HEK293 (cell line): ENCODE measurements around the gene CCNL1.
"Not testable (repeated sequence)": the region's sequence is repeated elsewhere in the genome, so short reads cannot be mapped to it uniquely, and the experiment has no call there.

Experiments used
- CTCF ChIA-PET: fragments of 350-600 bp; formaldehyde crosslinking; extraction: SDS; loops from one replicate; lab custom pipeline; 2021; ENCODE audit warnings: antibody characterized with exemption; lab: Yijun Ruan, JAX
- POLR2A ChIA-PET: fragments of 300-600 bp; formaldehyde crosslinking; extraction: SDS; loops from one replicate; lab custom pipeline; 2020; ENCODE audit warnings: antibody characterized with exemption, inconsistent platforms; lab: Yijun Ruan, JAX
- H3K27ac ChIP-seq: fragments of 200-500 bp; sonication (Bioruptor generic); 2 replicates; pipeline ENCODE4 v1.5.1; 2014; ENCODE audit warnings: low read depth, low read length, control low read depth, inconsistent platforms; ENCODE audit errors: extremely low read depth
- H3K36me3 ChIP-seq, 2 experiments: fragments of 200-500 bp in 1 of 2; sonication (Bioruptor generic) in 1 of 2; 1 replicate in 1 of 2; 2 replicates in 1 of 2; pipeline ENCODE4 v1.5.1; 2014 to 2017; ENCODE audit warnings: inconsistent platforms in 2 of 2, low read length in 2 of 2; ENCODE audit not compliant: control insufficient read depth in 2 of 2, insufficient read depth in 1 of 2
- H3K4me1 ChIP-seq: fragments of 200-500 bp; sonication (Bioruptor generic); 2 replicates; pipeline ENCODE4 v1.5.1; 2014; ENCODE audit warnings: mild to moderate bottlenecking, low read length, inconsistent platforms; ENCODE audit not compliant: control insufficient read depth, insufficient read depth
- H3K4me3 ChIP-seq: 2 replicates; pipeline ENCODE4 v1.5.1; 2011; ENCODE audit warnings: low read depth, mild to moderate bottlenecking, control low read depth, low read length, moderate library complexity
- H3K9me3 ChIP-seq: fragments of 200-500 bp; sonication (Bioruptor generic); 2 replicates; pipeline ENCODE4 v1.5.1; 2014; ENCODE audit warnings: low read depth, low read length, inconsistent platforms; ENCODE audit not compliant: control insufficient read depth, insufficient read depth
- KLF1 ChIP-seq: fragments of 450-650 bp; formaldehyde crosslinking; IDR thresholded peaks from 2 replicates; pipeline ENCODE4 v1.5.1; 2016; ENCODE audit warnings: missing biosample characterization, missing genetic modification characterization
- KLF16 ChIP-seq: fragments of 450-650 bp; formaldehyde crosslinking; IDR thresholded peaks from 2 replicates; pipeline ENCODE4 v1.5.1; 2017; ENCODE audit warnings: missing biosample characterization, missing genetic modification characterization
- REPIN1 ChIP-seq: fragments of 450-650 bp; formaldehyde crosslinking; IDR thresholded peaks from 2 replicates; pipeline ENCODE4 v1.5.1; 2017; ENCODE audit warnings: missing biosample characterization, missing genetic modification characterization, low read depth
- TCF7L2 ChIP-seq: IDR thresholded peaks from 2 replicates; pipeline ENCODE4 v1.6.1; 2011; ENCODE audit warnings: low read depth, mild to moderate bottlenecking, inconsistent platforms, low read length, moderate library complexity, borderline replicate concordance
- YY2 ChIP-seq: fragments of 450-650 bp; formaldehyde crosslinking; IDR thresholded peaks from 2 replicates; pipeline ENCODE4 v1.5.1; 2016; ENCODE audit warnings: missing biosample characterization, missing genetic modification characterization
- ZBTB21 ChIP-seq: fragments of 450-650 bp; formaldehyde crosslinking; IDR thresholded peaks from 2 replicates; pipeline ENCODE4 v1.5.1; 2017; ENCODE audit warnings: missing biosample characterization, missing genetic modification characterization
- ZNF146 ChIP-seq: fragments of 450-650 bp; formaldehyde crosslinking; IDR thresholded peaks from 2 replicates; pipeline ENCODE4 v1.5.1; 2016; ENCODE audit warnings: missing biosample characterization, missing genetic modification characterization
- ZNF211 ChIP-seq: fragments of 450-650 bp; formaldehyde crosslinking; IDR thresholded peaks from 2 replicates; pipeline ENCODE4 v1.5.1; 2016; ENCODE audit warnings: low read depth, missing biosample characterization, missing genetic modification characterization
- ZNF404 ChIP-seq: fragments of 450-650 bp; formaldehyde crosslinking; IDR thresholded peaks from 2 replicates; pipeline ENCODE4 v1.5.1; 2017; ENCODE audit warnings: missing biosample characterization, missing genetic modification characterization
- ZNF529 ChIP-seq: fragments of 450-650 bp; formaldehyde crosslinking; IDR thresholded peaks from 2 replicates; pipeline ENCODE4 v1.5.1; 2017; ENCODE audit warnings: missing genetic modification characterization, missing biosample characterization; ENCODE audit not compliant: insufficient replicate concordance
- ZNF560 ChIP-seq: fragments of 450-650 bp; formaldehyde crosslinking; IDR thresholded peaks from 2 replicates; pipeline ENCODE4 v1.5.1; 2017; ENCODE audit warnings: missing biosample characterization, missing genetic modification characterization, borderline replicate concordance
- ZNF596 ChIP-seq: fragments of 450-650 bp; IDR thresholded peaks from 2 replicates; pipeline ENCODE4 v1.5.0; 2018; ENCODE audit warnings: missing biosample characterization, mild to moderate bottlenecking, missing genetic modification characterization, moderate library complexity
- ZNF623 ChIP-seq: fragments of 450-650 bp; formaldehyde crosslinking; IDR thresholded peaks from 2 replicates; pipeline ENCODE4 v1.5.1; 2016; ENCODE audit warnings: missing biosample characterization, missing genetic modification characterization
- ZNF677 ChIP-seq: fragments of 450-650 bp; IDR thresholded peaks from 2 replicates; pipeline ENCODE4 v1.5.0; 2018; ENCODE audit warnings: missing biosample characterization, mild to moderate bottlenecking, missing genetic modification characterization, moderate library complexity
- ZNF768 ChIP-seq: fragments of 450-650 bp; formaldehyde crosslinking; IDR thresholded peaks from 2 replicates; pipeline ENCODE4 v1.5.1; 2018; ENCODE audit warnings: missing biosample characterization, mild to moderate bottlenecking, missing genetic modification characterization
- ZSCAN23 ChIP-seq: fragments of 450-650 bp; formaldehyde crosslinking; IDR thresholded peaks from 2 replicates; pipeline ENCODE4 v1.5.1; 2016; ENCODE audit warnings: missing biosample characterization, missing genetic modification characterization
- TF ChIP-seq, protein P1 (sequence below): fragments of 450-650 bp; formaldehyde crosslinking; IDR thresholded peaks from 2 replicates; pipeline ENCODE4 v1.5.1; 2016; ENCODE audit warnings: missing biosample characterization, missing genetic modification characterization
- TF ChIP-seq, protein P2 (sequence below): IDR thresholded peaks from 2 replicates; pipeline ENCODE4 v1.6.1; 2011; ENCODE audit warnings: mild to moderate bottlenecking, low read depth, low read length, borderline replicate concordance
- TF ChIP-seq, protein P3 (sequence below): fragments of 450-650 bp; formaldehyde crosslinking; IDR thresholded peaks from 2 replicates; pipeline ENCODE4 v1.5.1; 2016; ENCODE audit warnings: missing biosample characterization, missing genetic modification characterization, borderline replicate concordance
- TF ChIP-seq, protein P4 (sequence below): fragments of 450-650 bp; formaldehyde crosslinking; IDR thresholded peaks from 2 replicates; pipeline ENCODE4 v1.5.1; 2017; ENCODE audit warnings: missing biosample characterization, missing genetic modification characterization

CCNL1 gene

DNA sequence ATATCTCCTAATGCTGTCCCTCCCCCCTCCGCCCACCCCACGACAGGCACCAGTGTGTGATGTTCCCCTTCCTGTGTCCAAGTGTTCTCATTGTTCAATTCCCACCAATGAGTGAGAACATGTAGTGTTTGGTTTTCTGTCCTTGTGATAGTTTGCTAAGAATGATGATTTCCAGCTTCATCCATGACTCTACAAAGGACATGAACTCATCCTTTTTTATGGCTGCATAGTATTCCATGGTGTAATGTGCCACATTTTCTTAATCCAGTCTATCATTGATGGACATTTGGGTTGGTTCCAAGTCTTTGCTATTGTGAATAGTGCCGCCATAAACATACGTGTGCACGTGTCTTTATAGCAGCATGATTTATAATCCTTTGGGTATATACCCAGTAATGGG, 31.2 kb upstream of the CCNL1 start:
- H3K4me1 ChIP-seq, POLR2A ChIA-PET, H3K9me3 ChIP-seq, H3K36me3 ChIP-seq, CTCF ChIA-PET, H3K4me3 ChIP-seq, H3K27ac ChIP-seq: not testable (repeated sequence)
- TF ChIP-seq ZNF146 (tag by site-specific recombination), result peak; percentile 61; the same call in 1 of the 2 replicates

DNA sequence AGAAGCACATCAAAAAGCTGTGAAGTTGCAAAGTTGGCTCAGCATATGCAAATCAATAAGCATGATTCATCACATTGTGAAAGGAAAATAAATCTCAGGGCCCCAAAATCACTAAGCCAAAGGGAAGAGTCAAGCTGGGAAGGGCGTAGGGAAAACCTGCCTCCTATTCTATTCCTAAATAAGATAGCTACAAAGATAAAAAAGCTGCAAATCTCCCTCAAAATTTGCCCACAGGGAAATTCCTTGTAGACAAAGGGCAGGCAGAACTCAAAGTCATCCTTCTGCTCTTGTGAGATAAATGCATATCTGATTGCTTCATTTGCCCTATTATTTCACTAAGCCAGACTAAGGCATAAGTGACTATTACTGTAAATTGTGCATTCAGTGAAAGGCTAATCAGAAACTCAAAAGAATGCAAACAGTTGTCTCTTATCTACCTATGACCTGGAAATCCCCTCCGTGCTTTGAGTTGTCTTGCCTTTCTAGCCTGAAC, 30.5 kb upstream of the CCNL1 start:
- ChIA-PET CTCF (interaction anchor here (1.2 kb wide), 1 partner anchor 1727 kb away, joined by 3 read pairs; no protein-coding TSS in a partner anchor), POLR2A (no interaction called here)
- H3K27ac ChIP-seq, result no peak overlapping the region
- no peaks in the 10 kb centered on the region for H3K36me3 ChIP-seq
- H3K4me3 ChIP-seq, result no peak overlapping the region
- H3K9me3 ChIP-seq, result no peaks in the 10 kb centered on the region
- no peaks in the 10 kb centered on the region for H3K4me1 ChIP-seq
- TF ChIP-seq ZBTB21 (tag by site-specific recombination) (no peak), KLF1 (tag by site-specific recombination) (no peak), ZNF560 (tag by site-specific recombination) (no peak), KLF16 (tag by site-specific recombination) (no peak), YY2 (tag by site-specific recombination) (no peak), REPIN1 (tag by site-specific recombination) (no peak), ZNF623 (tag by site-specific recombination) (no peak), ZNF404 (no peak), ZSCAN23 (tag by site-specific recombination) (no peak), ZNF529 (tag by site-specific recombination) (no peak), ZNF768 (tag by site-specific recombination) (no peak), ZNF677 (no peak), TCF7L2 (no peak), ZNF596 (tag by site-specific recombination) (no peak), ZNF211 (no peak)
- TF ChIP-seq, protein P1, sequence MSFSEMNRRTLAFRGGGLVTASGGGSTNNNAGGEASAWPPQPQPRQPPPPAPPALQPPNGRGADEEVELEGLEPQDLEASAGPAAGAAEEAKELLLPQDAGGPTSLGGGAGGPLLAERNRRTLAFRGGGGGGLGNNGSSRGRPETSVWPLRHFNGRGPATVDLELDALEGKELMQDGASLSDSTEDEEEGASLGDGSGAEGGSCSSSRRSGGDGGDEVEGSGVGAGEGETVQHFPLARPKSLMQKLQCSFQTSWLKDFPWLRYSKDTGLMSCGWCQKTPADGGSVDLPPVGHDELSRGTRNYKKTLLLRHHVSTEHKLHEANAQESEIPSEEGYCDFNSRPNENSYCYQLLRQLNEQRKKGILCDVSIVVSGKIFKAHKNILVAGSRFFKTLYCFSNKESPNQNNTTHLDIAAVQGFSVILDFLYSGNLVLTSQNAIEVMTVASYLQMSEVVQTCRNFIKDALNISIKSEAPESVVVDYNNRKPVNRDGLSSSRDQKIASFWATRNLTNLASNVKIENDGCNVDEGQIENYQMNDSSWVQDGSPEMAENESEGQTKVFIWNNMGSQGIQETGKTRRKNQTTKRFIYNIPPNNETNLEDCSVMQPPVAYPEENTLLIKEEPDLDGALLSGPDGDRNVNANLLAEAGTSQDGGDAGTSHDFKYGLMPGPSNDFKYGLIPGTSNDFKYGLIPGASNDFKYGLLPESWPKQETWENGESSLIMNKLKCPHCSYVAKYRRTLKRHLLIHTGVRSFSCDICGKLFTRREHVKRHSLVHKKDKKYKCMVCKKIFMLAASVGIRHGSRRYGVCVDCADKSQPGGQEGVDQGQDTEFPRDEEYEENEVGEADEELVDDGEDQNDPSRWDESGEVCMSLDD (tag by site-specific recombination), result no peak
- TF ChIP-seq, protein P2, sequence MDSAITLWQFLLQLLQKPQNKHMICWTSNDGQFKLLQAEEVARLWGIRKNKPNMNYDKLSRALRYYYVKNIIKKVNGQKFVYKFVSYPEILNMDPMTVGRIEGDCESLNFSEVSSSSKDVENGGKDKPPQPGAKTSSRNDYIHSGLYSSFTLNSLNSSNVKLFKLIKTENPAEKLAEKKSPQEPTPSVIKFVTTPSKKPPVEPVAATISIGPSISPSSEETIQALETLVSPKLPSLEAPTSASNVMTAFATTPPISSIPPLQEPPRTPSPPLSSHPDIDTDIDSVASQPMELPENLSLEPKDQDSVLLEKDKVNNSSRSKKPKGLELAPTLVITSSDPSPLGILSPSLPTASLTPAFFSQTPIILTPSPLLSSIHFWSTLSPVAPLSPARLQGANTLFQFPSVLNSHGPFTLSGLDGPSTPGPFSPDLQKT, result no peak
- TF ChIP-seq, protein P3, sequence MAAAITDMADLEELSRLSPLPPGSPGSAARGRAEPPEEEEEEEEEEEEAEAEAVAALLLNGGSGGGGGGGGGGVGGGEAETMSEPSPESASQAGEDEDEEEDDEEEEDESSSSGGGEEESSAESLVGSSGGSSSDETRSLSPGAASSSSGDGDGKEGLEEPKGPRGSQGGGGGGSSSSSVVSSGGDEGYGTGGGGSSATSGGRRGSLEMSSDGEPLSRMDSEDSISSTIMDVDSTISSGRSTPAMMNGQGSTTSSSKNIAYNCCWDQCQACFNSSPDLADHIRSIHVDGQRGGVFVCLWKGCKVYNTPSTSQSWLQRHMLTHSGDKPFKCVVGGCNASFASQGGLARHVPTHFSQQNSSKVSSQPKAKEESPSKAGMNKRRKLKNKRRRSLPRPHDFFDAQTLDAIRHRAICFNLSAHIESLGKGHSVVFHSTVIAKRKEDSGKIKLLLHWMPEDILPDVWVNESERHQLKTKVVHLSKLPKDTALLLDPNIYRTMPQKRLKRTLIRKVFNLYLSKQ (tag by site-specific recombination), result no peak
- TF ChIP-seq, protein P4, sequence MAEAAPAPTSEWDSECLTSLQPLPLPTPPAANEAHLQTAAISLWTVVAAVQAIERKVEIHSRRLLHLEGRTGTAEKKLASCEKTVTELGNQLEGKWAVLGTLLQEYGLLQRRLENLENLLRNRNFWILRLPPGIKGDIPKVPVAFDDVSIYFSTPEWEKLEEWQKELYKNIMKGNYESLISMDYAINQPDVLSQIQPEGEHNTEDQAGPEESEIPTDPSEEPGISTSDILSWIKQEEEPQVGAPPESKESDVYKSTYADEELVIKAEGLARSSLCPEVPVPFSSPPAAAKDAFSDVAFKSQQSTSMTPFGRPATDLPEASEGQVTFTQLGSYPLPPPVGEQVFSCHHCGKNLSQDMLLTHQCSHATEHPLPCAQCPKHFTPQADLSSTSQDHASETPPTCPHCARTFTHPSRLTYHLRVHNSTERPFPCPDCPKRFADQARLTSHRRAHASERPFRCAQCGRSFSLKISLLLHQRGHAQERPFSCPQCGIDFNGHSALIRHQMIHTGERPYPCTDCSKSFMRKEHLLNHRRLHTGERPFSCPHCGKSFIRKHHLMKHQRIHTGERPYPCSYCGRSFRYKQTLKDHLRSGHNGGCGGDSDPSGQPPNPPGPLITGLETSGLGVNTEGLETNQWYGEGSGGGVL (tag by site-specific recombination), result no peak
